GM12878 (cell line): Measurements from ENCODE around the gene BFSP2. TPM values are rescaled to one million over a fixed set of nuclear protein-coding genes. Genes with fewer than 3 reads are reported as not detected.

Source experiments
- BACH1 ChIP-seq: fragments of 450-650 bp; IDR thresholded peaks from 2 replicates; pipeline ENCODE4 v1.6.1; 2017; ENCODE audit warnings: mild to moderate bottlenecking, borderline replicate concordance
- BCL11A ChIP-seq: IDR thresholded peaks from 2 replicates; pipeline ENCODE4 v1.6.1; 2011; ENCODE audit warnings: low read depth, low read length
- CHD2 ChIP-seq: IDR thresholded peaks from 2 replicates; pipeline ENCODE4 v1.6.1; 2011; ENCODE audit warnings: low read depth, low read length, improper control_type of control experiment, borderline replicate concordance
- CREB1 ChIP-seq: IDR thresholded peaks from 2 replicates; pipeline ENCODE4 v1.6.1; 2012; ENCODE audit warnings: low read depth, mild to moderate bottlenecking, inconsistent platforms
- CREM ChIP-seq: IDR thresholded peaks from 2 replicates; pipeline ENCODE4 v1.6.1; 2014; ENCODE audit warnings: antibody characterized with exemption, low read depth
- EED ChIP-seq: sonication (generic); IDR thresholded peaks from 2 replicates; pipeline ENCODE4 v1.6.1; 2016; ENCODE audit warnings: antibody characterized with exemption, low read depth
- EP300 ChIP-seq, 2 experiments: fragments of 150-350 bp in 1 of 2; IDR thresholded peaks; 2 replicates each; pipeline ENCODE4 v1.6.1; 2011 to 2012; ENCODE audit warnings: low read depth in 2 of 2, low read length in 2 of 2, borderline replicate concordance in 1 of 2, improper control_type of control experiment in 1 of 2, inconsistent platforms in 1 of 2; ENCODE audit not compliant: control insufficient read depth in 1 of 2
- ETV6 ChIP-seq, 2 experiments: fragments of 450-650 bp in 1 of 2; IDR thresholded peaks in 1 of 2; conservative IDR thresholded peaks in 1 of 2; 2 replicates each; pipeline ENCODE4 v1.6.1; 2014; ENCODE audit warnings: antibody characterized with exemption in 1 of 2, borderline replicate concordance in 1 of 2, low read depth in 1 of 2, mild to moderate bottlenecking in 1 of 2, moderate library complexity in 1 of 2
- FOXM1 ChIP-seq: IDR thresholded peaks from 2 replicates; pipeline ENCODE4 v1.6.1; 2012; ENCODE audit warnings: low read depth, mild to moderate bottlenecking, inconsistent platforms, low read length, moderate library complexity
- IRF4 ChIP-seq: IDR thresholded peaks from 2 replicates; pipeline ENCODE4 v1.6.1; 2011; ENCODE audit warnings: low read depth, low read length
- MTA3 ChIP-seq: IDR thresholded peaks from 2 replicates; pipeline ENCODE4 v1.6.1; 2012; ENCODE audit warnings: low read length, inconsistent platforms, borderline replicate concordance
- NBN ChIP-seq: fragments of 450-650 bp; IDR thresholded peaks from 2 replicates; pipeline ENCODE4 v1.6.1; 2016
- NFYB ChIP-seq: IDR thresholded peaks from 2 replicates; pipeline ENCODE4 v1.6.1; 2011; ENCODE audit warnings: low read depth, mild to moderate bottlenecking, low read length, improper control_type of control experiment, moderate library complexity; ENCODE audit not compliant: insufficient read depth
- PML ChIP-seq: IDR thresholded peaks from 2 replicates; pipeline ENCODE4 v1.6.1; 2012; ENCODE audit warnings: low read length, inconsistent platforms
- POLR2A ChIP-seq: IDR thresholded peaks from 2 replicates; pipeline ENCODE4 v1.6.1; 2011; ENCODE audit warnings: low read depth, mild to moderate bottlenecking, low read length
- POLR2AphosphoS5 ChIP-seq: IDR thresholded peaks from 2 replicates; pipeline ENCODE4 v1.6.1; 2011; ENCODE audit warnings: mild to moderate bottlenecking, low read length, inconsistent platforms
- RAD21 ChIP-seq: IDR thresholded peaks from 2 replicates; pipeline ENCODE4 v1.6.1; 2011; ENCODE audit warnings: mild to moderate bottlenecking, low read depth, low read length, moderate library complexity; ENCODE audit not compliant: insufficient read depth
- RAD51 ChIP-seq: fragments of 450-650 bp; IDR thresholded peaks from 2 replicates; pipeline ENCODE4 v1.6.1; 2016; ENCODE audit warnings: moderate library complexity, mild to moderate bottlenecking, inconsistent platforms
- REST ChIP-seq: IDR thresholded peaks from 2 replicates; pipeline ENCODE4 v1.6.1; 2012; ENCODE audit warnings: mild to moderate bottlenecking, low read depth, low read length
- STAT3 ChIP-seq: IDR thresholded peaks from 2 replicates; pipeline ENCODE4 v1.6.1; 2011; ENCODE audit warnings: low read depth, low read length, improper control_type of control experiment
- SUPT20H ChIP-seq: IDR thresholded peaks from 2 replicates; pipeline ENCODE4 v1.6.1; 2011; ENCODE audit warnings: low read depth, mild to moderate bottlenecking, low read length, moderate library complexity, borderline replicate concordance; ENCODE audit not compliant: control insufficient read depth
- WRNIP1 ChIP-seq: IDR thresholded peaks from 2 replicates; pipeline ENCODE4 v1.6.1; 2011; ENCODE audit warnings: low read depth, low read length, improper control_type of control experiment, borderline replicate concordance
- ZNF24 ChIP-seq: fragments of 450-650 bp; IDR thresholded peaks from 2 replicates; pipeline ENCODE4 v1.6.1; 2017; ENCODE audit warnings: antibody characterized with exemption, mild to moderate bottlenecking
- ZNF687 ChIP-seq: fragments of 450-650 bp; IDR thresholded peaks from 2 replicates; pipeline ENCODE4 v1.6.1; 2017; ENCODE audit warnings: mild to moderate bottlenecking, moderate library complexity
- polyA plus RNA-seq, 11 experiments: library from polyadenylated mRNA; depleted of rRNA in 4 of 11; unstranded in 6 of 11; stranded (reverse) in 5 of 11; fragments of >200 nt; fragmentation: Nextera tagmentation in 4 of 11; fragmentation: Illumina TruSeq in 1 of 11; extraction: Ambion mirVana in 4 of 11; extraction: Trizol in 1 of 11; gene quantifications; 1 replicate in 1 of 11; 2 replicates in 10 of 11; pipeline versions ENCODE4 v1.2.1 to v1.2.3, GENCODE V29; 2011 to 2016; ENCODE audit warnings: inconsistent platforms in 2 of 11, missing spikeins in 2 of 11, low read depth in 1 of 11
- total RNA-seq, 4 experiments: library from RNA; depleted of rRNA in 3 of 4; stranded (reverse); fragments of >200 nt in 3 of 4; fragmentation: Illumina TruSeq in 1 of 4; extraction: Trizol in 1 of 4; gene quantifications; 2 replicates each; pipeline versions ENCODE4 v1.2.1 to v1.2.3, GENCODE V29; 2013 to 2021

The BFSP2 gene
- total and polyA plus RNA-seq, 10 of the 15 experiments (the other 5 are each of a cell fraction or from before 2014, with no cell fraction given), result 1.5 to 20.4 (median 7.3) TPM

GRCh38 chr3:133506215-133506901 lies 106.5 kb downstream of the BFSP2 start (continued):
- peak; percentile 71 for TF ChIP-seq ZNF687
- TF ChIP-seq POLR2AphosphoS5, result peak; percentile 61; the same call in 1 of the 2 replicates
- TF ChIP-seq ZNF24, result peak; percentile 93
- TF ChIP-seq PML, result peak; percentile 22; the same call in 1 of the 2 replicates
- no peak for TF ChIP-seq REST
- peak; percentile 55; the same call in 1 of the 2 replicates for TF ChIP-seq EED
- peak; percentile 85 for TF ChIP-seq NBN
- peak in 1 of 2 experiments; percentile 61; a peak in 3 of 4 replicates for TF ChIP-seq EP300 (IDR thresholded peaks at IDR 0.05; ENCODE audit: borderline replicate concordance in 1 of 2, control insufficient read depth in 1 of 2, low read depth in 2 of 2, low read length in 2 of 2)
- no peak for TF ChIP-seq WRNIP1
- TF ChIP-seq BACH1, result peak; percentile 57; the same call in 1 of the 2 replicates
- no peak for TF ChIP-seq STAT3
- peak; percentile 77 for TF ChIP-seq CHD2
- TF ChIP-seq NFYB, result no peak
- no peak; the same call in 1 of the 2 replicates for TF ChIP-seq RAD51
- 0 out of 2 replicates have a peak, but pooled peaks have one; percentile 4 for TF ChIP-seq MTA3
- TF ChIP-seq CREM, result peak; percentile 69; the same call in 1 of the 2 replicates
- TF ChIP-seq CREB1, result peak; percentile 64; the same call in 1 of the 2 replicates
- peak in 1 of 2 experiments; percentile 45; a peak in 2 of 4 replicates for TF ChIP-seq ETV6 (conservative IDR thresholded peaks at IDR 0.05 in 1 of 2, IDR thresholded peaks at IDR 0.05 in 1 of 2; ENCODE audit: borderline replicate concordance in 1 of 2, low read depth in 1 of 2)
- TF ChIP-seq RAD21, result 0 out of 2 replicates have a peak, but pooled peaks have one; percentile 17
- no peak for TF ChIP-seq IRF4
- peak; percentile 49; the same call in 1 of the 2 replicates for TF ChIP-seq POLR2A
- TF ChIP-seq BCL11A, result 0 out of 2 replicates have a peak, but pooled peaks have one; percentile 39
- TF ChIP-seq SUPT20H, result no peak
- TF ChIP-seq FOXM1, result no peak
